ENCODE data around the gene HAUS8.
A peak's percentile ranks its signal among the peaks of the same experiment; 100 is the strongest.
"Not testable (repeated sequence)": the region's sequence is repeated elsewhere in the genome, so short reads cannot be mapped to it uniquely, and the experiment has no call there.

Gene HAUS8

DNA sequence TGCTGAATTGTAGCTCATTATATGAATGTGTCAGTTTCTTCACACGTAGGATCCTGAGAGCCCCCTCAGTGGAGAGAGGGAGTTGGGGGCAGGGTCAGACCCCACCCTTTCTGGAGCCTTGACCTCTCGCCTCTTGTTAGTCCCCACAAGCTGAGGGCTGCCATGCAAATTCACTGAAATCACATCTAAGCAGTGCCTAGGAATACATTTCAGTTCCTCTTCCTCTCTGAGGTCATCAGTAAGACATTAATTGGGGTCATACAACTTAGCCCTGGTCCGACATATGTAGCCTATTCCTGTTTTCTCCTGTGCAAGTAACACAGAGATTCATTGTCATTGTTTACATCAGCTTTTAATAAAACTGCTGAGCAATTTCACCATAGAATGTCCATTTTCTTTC is 30.3 kb upstream of the HAUS8 start:
- intact Hi-C loops (cut with DNase I), result no loop called here
- DNase-seq, result no peak

DNA sequence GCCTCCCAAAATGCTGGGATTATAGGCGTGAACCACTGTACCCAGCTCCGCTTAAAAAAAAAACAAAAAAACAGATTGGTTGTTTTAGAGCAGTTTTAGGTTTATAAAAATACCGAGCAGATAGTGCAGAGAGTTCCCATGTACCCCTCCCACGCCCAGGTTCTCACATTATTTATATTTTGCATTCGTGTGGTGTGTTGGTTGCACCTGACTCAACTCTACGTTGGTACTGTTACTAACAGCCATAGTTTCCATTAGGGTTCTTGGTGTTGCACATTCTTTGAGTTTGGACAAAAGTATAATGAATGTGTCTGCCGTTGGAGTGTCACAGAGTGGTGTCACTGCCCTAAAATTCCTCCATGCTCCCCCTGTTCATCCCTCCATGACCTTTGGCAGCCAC is 29.4 kb upstream of the HAUS8 start:
- DNase-seq, result no peak
- intact Hi-C loops (cut with DNase I), result no loop called here

DNA sequence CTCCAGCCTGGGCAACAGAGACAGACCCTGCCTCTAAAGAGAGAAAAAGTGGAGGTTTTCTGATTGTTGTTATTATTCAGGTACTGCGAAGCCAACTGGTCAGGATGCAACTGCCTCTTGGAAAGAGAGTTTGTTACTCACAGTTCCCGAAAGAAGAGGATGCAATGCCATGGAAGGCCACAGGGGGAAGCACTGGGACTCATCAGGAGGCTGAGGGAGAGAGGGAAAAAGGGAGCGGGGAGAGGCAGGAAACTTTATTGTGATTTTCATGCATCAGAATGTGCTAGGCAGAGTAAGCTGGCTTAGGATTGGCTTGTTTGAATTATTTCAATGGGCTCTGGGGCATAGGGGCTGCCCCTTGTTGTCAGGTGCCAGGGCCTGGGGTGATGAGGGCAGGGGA is 27.9 kb upstream of the HAUS8 start:
- intact Hi-C loops (cut with DNase I), result no loop called here
- DNase-seq, result no peak

DNA sequence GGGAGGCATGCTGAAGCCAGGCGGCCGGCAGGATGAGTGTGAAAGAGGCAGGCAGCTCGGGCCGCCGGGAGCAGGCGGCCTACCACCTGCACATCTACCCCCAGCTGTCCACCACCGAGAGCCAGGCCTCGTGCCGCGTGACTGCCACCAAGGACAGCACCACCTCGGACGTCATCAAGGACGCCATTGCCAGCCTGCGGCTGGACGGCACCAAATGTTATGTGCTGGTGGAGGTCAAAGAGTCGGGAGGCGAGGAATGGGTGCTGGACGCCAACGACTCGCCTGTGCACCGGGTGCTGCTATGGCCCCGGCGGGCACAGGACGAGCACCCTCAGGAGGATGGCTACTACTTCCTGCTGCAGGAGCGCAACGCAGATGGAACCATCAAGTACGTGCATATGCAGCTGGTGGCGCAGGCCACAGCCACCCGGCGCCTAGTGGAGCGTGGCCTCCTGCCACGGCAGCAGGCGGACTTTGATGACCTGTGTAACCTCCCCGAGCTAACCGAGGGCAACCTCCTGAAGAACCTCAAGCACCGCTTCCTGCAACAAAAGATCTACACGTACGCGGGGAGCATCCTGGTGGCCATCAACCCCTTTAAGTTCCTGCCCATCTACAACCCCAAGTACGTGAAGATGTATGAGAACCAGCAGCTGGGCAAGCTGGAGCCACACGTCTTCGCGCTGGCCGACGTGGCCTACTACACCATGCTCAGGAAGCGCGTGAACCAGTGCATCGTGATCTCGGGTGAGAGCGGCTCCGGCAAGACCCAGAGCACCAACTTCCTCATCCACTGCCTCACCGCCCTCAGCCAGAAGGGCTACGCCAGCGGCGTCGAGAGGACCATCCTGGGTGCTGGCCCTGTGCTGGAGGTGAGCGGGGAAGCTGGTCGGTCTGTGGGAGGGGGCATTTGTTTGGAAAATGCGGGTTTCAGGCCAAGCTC is 26.7 kb upstream of the HAUS8 start:
- no peak for DNase-seq
- intact Hi-C loops (cut with DNase I), result no loop called here

DNA sequence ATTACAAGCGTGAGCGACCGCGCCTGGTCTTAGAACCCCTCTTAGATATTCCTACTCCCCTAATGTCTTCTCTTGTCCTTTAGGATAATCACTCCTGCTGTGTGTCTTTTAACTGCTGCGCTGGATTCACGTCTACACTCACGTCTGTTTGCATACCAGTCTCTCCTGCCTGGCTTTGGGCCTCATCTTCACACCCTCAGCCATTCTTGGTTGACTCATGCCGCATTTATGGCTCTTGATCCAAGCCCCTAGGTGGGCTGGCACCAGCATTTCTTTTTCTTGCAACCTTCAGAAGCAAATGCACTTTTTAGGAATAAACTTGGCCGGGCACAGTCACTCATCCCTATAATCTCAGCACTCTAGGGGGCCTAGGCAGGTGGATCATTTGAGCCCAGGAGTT is 23.1 kb upstream of the HAUS8 start:
- intact Hi-C loops (cut with DNase I), result no loop called here
- no peak for DNase-seq

DNA sequence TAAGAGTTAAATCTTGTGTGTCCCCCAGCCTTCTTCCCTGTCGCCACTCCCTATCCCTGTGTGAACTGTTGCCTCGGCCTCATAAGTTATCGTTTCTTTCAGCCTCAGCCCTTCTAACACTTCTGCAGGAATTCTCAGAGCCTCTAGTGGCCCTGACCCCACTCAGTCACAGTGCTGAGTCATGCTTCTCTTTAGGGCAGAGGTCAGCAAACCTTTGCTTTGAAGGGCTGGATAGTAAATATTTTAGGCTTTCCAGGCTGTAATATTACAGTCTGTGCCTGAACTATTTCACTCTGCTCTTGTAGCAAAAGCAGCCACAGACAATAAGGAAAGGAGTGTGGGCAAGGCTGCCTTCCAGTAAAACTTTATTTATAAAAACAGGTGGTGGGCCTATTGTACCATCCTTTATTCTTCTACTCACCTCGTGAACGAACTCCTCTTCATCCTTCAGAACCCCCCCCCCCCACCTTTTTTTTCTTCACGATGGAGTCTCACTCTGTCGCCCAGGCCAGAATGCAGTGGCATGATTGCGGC is 22.4 kb upstream of the HAUS8 start:
- DNase-seq, result no peak
- intact Hi-C loops (cut with DNase I), result no loop called here

DNA sequence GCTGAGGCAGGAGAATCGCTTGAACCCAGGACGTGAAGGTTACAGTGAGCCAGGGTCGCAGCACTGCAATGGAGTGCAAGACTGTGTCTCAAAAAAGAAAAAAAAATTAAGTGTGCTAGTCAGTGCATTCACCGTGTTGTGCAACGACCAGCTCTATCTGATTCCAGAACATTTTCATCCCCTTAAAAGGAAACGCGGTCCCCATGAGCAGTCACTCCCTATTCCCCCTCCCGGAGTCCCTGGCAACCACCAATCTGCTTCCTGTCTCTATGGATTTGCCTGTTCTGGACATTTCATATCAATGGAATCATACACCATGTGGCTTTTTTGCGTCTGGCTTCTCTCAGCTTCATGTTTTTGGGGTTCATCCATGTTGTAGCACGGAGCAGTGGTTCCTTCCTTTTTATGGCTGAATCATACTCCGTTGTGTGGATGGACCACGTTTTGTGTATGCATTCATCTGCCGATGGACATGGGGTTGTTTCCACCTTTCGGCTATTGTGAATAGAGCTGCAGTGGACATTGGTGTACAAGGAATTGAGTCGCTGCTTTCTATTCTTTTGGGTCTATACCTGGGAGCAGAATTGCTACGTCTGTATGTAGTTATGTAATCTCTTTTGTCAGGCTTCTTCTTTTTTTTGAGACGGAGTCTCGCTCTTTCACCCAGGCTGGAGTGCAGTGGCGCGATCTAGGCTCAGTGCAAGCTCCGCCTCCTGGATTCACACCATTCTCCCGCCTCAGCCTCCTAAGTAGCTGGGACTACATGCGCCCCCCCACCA is 20.1 kb upstream of the HAUS8 start:
- no peak for DNase-seq
- intact Hi-C loops (cut with DNase I), result no loop called here

DNA sequence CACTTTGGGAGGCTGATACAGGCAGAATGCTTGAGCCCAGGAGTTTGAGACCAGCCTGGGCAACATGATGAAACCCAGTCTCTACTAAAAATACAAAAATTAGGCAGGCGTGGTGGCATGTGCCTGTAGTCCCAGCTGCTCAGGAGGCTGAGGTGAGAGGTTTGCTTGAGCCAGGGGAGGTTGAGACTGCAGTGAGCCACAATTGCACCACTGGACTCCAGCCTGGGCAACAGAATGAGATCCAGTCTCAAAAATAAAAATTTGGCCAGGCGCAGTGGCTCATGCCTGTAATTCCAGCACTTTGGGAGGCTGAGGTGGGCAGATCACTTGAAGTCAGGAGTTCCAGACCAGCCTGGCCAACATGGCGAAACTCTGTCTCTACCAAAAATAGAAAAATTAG is 19.4 kb upstream of the HAUS8 start:
- intact Hi-C loops (cut with DNase I); DNase-seq: not testable (repeated sequence)

DNA sequence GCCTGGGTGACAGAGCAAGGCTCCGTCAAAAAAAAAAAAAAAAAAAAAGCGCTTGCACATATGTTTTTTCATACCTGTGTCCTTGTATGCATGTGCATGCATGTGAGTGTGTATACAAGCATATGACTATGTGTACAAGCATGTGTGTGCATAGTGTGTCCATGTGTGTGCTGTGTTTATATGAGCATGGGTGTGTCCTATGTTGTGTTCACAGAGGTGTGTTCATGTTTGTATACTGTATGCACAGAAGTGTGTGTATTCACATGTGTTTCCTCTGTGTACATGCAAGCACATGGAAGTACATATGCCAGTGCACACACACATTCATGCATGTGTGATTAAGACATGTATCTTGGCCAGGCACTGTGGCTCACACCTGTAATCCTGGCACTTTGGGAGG is 17.4 kb upstream of the HAUS8 start:
- no peak for DNase-seq
- intact Hi-C loops (cut with DNase I), result no loop called here

DNA sequence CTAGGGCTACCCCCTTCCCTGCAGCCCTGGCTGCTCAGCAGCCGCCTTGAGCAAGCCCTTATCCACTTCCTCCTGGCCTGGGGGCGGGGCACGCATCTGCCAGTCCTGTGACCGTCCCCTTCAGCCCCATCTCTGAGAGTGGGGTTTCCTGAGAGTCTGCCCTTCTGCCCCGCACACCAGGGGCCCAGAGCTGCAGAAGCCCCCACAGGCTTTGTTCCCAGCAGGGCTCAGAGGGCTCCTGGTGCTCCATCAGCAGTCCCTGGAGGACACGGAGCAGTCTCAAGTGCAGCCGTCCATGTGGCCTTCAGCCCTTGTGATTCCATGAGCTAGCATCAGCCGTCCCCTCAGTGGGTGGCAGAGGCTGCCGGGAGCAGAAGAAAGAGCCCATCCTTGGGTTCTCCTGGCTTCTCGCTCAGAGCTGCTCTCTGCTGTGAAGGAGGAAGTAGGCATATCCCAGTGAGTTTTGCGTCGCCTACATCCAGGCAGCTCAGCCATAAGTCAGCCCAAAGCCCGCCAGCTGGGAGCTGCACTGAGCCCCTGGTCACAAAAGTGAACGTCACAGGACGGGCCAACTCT is 16.6 kb upstream of the HAUS8 start:
- intact Hi-C loops (cut with DNase I), result no loop called here
- DNase-seq, result peak in 21 of 42 donors; percentile 22 to 68 (median 48)

DNA sequence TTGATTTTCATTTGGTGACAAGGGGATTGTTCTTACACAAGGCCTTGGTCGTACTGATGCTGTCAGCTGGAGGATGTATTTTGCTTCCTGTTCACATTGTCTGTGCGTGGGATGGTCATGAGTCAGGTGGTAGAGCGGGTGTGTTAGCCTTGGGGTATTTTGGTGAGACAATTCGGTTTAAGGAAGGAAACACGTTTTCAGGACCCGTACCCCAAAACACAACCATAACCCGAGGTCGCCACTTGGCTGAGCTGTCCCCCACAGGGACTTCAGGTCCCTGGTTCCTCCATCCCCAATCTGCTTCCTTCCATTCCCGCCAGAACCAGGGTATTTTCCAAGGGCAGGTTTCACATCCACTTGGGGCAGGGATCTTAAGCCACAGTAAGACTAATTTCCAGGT is 15.3 kb upstream of the HAUS8 start:
- intact Hi-C loops (cut with DNase I), result no loop called here
- peak in 1 of 42 donors; percentile 38 for DNase-seq

DNA sequence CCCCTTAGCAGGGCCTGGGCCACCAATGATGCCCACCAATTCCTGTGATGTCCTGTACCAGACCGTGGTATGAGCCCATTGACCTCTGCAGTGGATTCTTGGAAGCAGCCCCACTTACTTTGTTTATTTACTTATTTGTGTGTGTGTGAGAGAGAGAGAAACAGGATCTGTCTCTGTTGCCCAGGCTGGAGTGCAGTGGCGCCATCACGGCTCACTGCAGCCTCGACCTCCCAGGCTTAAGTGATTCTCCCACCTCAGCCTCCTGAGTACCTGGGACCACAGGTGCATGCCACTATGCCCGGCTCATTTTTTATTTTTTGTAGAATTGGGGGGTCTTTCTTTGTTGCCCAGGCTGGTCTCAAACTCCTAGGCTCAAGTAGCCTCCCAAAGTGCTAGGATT is 13.3 kb upstream of the HAUS8 start:
- intact Hi-C loops (cut with DNase I), result no loop called here
- no peak for DNase-seq

DNA sequence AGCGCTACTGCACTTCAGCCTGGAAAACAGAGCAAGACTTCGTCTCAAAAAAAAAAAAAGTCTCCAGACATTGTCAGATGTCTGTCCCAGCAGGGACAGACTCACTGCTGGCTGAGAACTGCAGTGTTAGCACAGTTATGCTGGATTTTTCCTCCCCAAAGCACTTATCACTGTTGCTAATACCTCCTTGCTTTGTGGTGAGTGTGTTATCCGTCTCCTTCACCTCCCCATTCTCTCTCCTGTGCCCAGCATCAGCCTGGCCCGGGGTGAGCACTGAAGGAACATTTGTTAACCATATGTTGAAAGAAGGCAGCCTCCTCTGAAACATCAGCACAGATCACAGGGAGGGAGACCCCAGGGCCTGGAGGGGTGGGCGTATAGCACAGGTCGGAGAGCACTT is 11.6 kb upstream of the HAUS8 start:
- intact Hi-C loops (cut with DNase I), result no loop called here
- no peak for DNase-seq

DNA sequence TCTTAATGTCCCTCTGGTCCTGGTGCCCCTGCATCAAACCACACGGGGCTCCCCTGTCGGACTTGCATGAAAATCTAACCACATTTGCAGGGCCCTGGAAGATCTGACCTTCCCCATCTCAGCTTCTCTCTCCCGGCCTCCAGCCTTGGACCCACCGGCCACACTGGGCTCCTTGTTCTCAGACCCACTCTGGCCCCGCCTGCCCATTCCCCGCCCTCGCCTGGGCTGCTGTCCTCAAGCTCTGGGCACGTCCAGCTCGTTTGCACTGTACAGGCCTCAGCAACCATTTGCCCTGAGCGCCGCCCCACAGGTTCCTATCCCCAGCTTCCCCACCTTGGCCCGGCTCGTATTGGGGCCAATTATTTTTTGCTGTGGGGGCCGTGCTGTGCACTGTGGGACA is 10.9 kb upstream of the HAUS8 start:
- intact Hi-C loops (cut with DNase I), result no loop called here
- DNase-seq, result peak; percentile 79 to 96 (median 90)

DNA sequence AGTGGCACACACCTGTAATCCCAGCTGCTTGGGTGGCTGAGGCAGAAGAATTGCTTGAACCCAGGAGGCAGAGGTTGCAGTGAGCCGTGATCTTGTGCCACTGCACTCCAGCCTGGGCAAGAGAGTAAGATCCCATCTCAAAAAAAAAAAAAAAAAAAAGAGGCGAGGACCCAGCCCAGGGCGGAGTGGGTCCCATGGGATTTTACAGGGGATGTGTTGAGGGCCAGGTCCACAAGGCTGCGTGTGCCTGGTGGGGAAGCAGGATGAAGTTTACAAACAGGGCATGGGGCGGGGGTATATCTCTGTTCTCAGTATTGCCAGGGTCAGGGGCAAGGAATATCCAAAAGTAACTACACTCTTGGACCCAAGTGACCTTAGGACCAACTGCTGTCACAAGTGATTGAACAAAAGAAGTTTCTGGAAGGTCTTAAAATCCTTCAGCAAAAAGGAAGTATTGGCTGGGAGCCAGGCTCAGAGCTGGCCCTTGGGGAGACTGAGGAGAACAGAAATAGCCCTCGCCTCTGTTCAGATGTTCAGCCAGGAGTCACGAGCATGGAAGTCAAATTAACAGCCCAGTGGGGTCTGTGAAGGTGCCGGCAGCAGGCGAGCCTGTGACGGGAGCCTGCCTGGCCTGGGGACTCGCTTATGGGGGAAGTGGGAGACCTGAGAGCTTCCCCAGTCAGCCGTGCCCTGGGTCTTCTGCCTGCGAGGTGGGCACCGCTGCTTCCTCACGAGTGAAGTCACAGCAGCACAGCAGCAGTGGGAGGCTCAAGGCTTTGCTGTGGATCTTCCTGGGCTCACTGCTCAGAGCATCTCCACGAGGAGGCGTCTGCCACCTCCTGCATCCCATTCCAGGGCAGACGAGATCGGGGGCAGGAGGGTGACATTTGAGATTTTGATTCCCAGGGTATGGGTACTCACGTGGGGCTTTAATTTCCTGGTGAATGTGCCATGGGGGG is 6.7 kb upstream of the HAUS8 start:
- intact Hi-C loops (cut with DNase I), result loop anchor here (5.0 kb wide), 1 partner anchor 40 kb away; no protein-coding TSS in a partner anchor
- peak in 38 of 42 donors; percentile 20 to 83 (median 54) for DNase-seq

DNA sequence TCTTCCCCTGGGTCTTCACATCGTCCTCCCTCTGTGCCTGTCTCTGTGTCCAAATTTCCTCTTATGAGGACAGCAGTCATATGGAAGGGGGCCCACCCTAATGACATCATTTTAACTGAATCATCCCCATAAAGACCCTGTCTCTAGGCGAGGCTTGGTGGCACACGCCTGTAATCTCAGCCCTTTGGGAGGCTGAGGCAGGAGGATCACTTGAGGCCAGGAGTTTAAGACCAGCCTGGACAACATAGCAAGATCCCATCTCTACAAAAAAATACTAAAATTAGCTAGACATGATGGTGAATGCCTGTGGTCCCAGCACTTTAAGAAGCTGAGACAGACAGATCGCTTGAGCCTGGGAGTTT is 5.2 kb upstream of the HAUS8 start:
- intact Hi-C loops (cut with DNase I), result loop anchor here (5.0 kb wide), 1 partner anchor 42 kb away; no protein-coding TSS in a partner anchor

DNA sequence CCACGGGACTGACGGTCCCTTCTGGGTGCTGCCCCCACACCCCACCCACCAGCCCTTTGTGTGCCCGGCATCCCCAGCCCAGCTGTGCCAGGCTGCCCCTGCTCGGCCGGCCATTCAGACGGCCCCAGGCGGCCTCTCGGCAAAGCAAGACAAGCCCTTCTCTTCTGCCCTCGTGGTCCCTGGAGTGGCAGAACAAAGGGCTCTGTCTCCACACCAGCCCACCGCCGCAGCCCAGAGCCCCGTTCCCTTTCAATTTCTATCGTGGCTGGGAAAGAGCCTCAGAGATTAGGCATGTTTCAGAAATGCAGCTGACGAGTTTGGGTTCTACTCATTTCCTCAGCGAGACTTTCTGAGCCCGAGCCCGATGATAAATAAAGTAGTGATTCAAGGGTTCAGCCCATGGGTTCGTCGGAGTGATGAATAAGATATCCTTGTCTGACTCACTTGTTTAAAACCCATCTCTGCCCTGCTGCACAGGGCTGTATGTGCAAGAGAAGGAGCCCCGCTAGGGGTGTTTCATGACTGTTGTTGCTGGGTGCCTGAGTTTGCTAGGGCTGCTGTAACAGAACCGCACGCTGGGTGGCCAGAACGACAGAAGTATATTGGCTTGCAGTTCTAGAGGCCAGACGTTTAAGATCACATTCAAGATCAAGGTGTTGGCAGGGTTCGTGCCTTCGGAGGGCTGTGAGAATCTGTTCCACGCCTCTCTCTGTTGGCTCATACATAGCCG is 4.6 kb upstream of the HAUS8 start:
- intact Hi-C loops (cut with DNase I), result loop anchor here (5.0 to 10.0 kb wide), 2 partner anchors 42 to 205 kb away; partner anchors contain the start of gene ANKLE1
- DNase-seq, result peak; percentile 55 to 91 (median 82)

More for the DNA sequence above, 5.2 kb upstream of the HAUS8 start:
- no peak for DNase-seq
